Vagina (tissue), 2 donors: ENCODE results near the gene TRIO.

Experiments
- CTCF ChIP-seq, 3 experiments: fragments of 450-650 bp in 2 of 3; fragments of 200-600 bp in 1 of 3; sonication (generic) in 1 of 3; IDR thresholded peaks; one replicate each; pipeline ENCODE4 v1.5.1; 2017 to 2019; ENCODE audit warnings: antibody characterized with exemption in 3 of 3, mild to moderate bottlenecking in 2 of 3, moderate library complexity in 2 of 3
- POLR2A ChIP-seq, 2 donors: fragments of 450-650 bp; IDR thresholded peaks; one replicate each; pipeline ENCODE4 v1.6.1; 2017; ENCODE audit warnings: antibody characterized with exemption in 2 of 2, mild to moderate bottlenecking in 2 of 2, moderate library complexity in 2 of 2
- POLR2AphosphoS5 ChIP-seq, 2 donors: sonication (generic); formaldehyde crosslinking; IDR thresholded peaks; one replicate each; pipeline ENCODE4 v1.9.0; 2017; ENCODE audit warnings: antibody characterized with exemption in 2 of 2, mild to moderate bottlenecking in 2 of 2, low read depth in 1 of 2; ENCODE audit not compliant: insufficient read depth in 1 of 2

- TF ChIP-seq POLR2A (IDR thresholded peaks at IDR 0.05), result no peak
- TF ChIP-seq CTCF (IDR thresholded peaks at IDR 0.05), result no peak
- no peak for TF ChIP-seq POLR2AphosphoS5 (IDR thresholded peaks at IDR 0.05; ENCODE audit: insufficient read depth in 1 of 2, low read depth in 1 of 2)
These were observed 361.7 kb downstream of the TRIO start for GRCh38 chr5:14504816-14505215.
